ENCODE results near the gene ANKRD36.
"Not testable (repeated sequence)": the region's sequence is repeated elsewhere in the genome, so short reads cannot be mapped to it uniquely, and the experiment has no call there.

Gene ANKRD36

DNA sequence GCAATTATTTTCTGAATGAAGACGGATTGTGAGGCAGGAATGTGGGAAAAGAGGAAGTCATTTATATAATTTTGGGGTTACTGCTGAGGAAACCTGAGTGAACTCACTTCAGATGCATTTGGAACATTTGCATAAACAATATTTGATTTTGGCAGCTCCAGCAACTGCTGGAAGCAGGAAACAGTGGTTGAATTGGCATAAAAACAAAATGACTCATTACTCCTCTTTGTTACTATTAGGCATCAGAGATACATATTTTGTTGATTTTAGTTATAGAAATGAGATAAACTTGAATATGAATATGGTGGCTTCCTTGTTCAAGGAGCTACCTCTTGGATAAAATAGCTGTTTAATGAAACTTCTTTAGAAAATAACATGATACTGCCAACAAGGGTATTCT, 82.4 kb downstream of the ANKRD36 start:
- in situ Hi-C loops (cut with HindIII; ENCODE audit: low sequenced_read_pairs); H3K4me3 ChIP-seq (ENCODE audit: low read depth, low read length): not testable (repeated sequence)
- DNase-seq (ENCODE audit: low read depth) = peak; percentile 69

DNA sequence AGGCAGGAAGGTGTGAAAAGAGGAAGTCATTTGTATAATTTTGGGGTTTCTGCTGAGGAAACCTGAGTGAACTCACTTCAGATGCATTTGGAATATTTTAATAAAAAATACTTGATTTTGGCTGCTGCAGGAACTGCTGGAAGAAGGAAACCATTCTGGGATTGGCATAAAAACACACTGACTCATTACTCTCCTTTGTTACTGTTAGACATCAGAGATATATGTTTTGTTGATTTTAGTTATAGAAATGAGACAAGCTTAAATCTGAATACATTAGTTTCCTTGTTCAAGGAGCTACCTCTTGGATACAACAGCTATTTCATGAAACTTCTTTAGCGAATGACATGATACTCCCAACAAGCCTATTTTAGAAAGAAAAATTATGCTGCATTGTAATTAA, 84.3 kb downstream of the ANKRD36 start:
- peak; percentile 36 for DNase-seq (ENCODE audit: low read depth)
- in situ Hi-C loops (cut with HindIII; ENCODE audit: low sequenced_read_pairs); H3K4me3 ChIP-seq (ENCODE audit: low read depth, low read length): not testable (repeated sequence)

- H3K4me3 ChIP-seq (ENCODE audit: low read depth, low read length); in situ Hi-C loops (cut with HindIII; ENCODE audit: low sequenced_read_pairs); DNase-seq (ENCODE audit: low read depth): not testable (repeated sequence)
These were observed 87.9 kb downstream of the ANKRD36 start for GRCh38 chr2:97200887-97201286.

DNA sequence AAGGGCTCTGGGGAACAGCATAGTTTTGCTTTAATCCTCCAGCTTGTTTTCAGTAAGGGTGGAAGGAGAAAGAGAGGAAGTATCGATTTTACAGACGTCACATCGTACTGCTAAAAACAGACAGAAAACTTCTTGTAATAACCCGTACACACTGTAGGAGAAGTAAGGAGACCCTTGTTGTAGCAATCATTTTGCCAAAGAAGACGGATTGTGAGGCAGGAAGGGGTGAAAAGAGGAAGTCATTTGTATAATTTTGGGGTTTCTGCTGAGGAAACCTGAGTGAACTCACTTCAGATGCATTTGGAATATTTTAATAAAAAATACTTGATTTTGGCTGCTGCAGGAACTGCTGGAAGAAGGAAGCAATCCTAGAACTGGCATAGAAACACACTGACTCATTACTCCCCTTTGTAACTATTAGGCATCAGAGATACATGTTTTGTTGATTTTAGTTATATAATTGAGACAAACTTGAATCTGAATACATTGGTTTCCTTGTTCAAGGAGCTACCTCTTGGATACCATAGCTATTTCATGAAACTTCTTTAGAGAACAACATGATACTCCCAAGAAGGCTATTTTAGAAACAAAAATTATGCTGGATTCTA, 89.8 kb downstream of the ANKRD36 start:
- in situ Hi-C loops (cut with HindIII; ENCODE audit: low sequenced_read_pairs); H3K4me3 ChIP-seq (ENCODE audit: low read depth, low read length); DNase-seq (ENCODE audit: low read depth): not testable (repeated sequence)

DNA sequence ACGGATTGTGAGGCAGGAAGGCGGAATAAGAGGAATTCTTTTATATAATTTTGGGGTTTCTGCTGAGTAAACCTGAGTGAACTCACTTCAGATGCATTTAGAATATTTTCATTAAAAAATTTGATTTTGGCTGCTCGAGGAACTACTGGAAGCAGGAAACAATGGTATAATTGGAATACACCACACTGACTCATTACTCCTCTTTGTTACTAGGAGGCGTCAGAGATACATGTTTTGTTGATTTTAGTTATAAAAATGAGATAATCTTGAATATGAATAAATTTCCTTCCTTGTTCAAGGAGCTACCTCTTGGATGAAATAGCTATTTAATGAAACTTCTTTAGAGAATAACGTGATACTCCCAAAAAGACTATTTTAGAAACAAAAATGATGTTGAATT, 97.4 kb downstream of the ANKRD36 start:
- DNase-seq (ENCODE audit: low read depth) = no peak
- in situ Hi-C loops (cut with HindIII; ENCODE audit: low sequenced_read_pairs) = no loop called here
- H3K4me3 ChIP-seq (ENCODE audit: low read depth, low read length) = no peak overlapping the region
- TF ChIP-seq, protein P1, sequence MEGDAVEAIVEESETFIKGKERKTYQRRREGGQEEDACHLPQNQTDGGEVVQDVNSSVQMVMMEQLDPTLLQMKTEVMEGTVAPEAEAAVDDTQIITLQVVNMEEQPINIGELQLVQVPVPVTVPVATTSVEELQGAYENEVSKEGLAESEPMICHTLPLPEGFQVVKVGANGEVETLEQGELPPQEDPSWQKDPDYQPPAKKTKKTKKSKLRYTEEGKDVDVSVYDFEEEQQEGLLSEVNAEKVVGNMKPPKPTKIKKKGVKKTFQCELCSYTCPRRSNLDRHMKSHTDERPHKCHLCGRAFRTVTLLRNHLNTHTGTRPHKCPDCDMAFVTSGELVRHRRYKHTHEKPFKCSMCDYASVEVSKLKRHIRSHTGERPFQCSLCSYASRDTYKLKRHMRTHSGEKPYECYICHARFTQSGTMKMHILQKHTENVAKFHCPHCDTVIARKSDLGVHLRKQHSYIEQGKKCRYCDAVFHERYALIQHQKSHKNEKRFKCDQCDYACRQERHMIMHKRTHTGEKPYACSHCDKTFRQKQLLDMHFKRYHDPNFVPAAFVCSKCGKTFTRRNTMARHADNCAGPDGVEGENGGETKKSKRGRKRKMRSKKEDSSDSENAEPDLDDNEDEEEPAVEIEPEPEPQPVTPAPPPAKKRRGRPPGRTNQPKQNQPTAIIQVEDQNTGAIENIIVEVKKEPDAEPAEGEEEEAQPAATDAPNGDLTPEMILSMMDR (IDR thresholded peaks at IDR 0.05; ENCODE audit: low read depth, low read length, missing control alignments) = no peak

DNA sequence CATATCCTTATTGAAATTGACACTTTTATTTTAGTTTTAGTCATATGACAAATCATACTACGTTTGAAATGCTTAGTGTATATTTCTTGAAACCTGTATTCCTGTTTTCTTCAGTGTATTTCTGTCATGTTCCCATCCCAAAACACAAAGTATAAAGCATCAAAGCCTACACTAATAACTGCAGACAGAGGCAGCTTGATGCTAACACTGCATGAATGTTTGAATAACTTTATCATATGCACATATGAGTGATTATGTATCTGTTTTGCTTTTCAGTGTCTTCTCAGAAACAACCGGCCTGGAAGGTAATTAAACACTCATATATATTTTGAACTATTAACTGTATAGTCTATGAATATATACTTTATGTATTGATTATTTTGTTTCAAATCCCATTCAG, 102.1 kb downstream of the ANKRD36 start:
- H3K4me3 ChIP-seq (ENCODE audit: low read depth, low read length); in situ Hi-C loops (cut with HindIII; ENCODE audit: low sequenced_read_pairs); DNase-seq (ENCODE audit: low read depth): not testable (repeated sequence)

- in situ Hi-C loops (cut with HindIII; ENCODE audit: low sequenced_read_pairs); DNase-seq (ENCODE audit: low read depth); H3K4me3 ChIP-seq (ENCODE audit: low read depth, low read length): not testable (repeated sequence)
These were observed 118.1 kb downstream of the ANKRD36 start for GRCh38 chr2:97230848-97231585.

DNA sequence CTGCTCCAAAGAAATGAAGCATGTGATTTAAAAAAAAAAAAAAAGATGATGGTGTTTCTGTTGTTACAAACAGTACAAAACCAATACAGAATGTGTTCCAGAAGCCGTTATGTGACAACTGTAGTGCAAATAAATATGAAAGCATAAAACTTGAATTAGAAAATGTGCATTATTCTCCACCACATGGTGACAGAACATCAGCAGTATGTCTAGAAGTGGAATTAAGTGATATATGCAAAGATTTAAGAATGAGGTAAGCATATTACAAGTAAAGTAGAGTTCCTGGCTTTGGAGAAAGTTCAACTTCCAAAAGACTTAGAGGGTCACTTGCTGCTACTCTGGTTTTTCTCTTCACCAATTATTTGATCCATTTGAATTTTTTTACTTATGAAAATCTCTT, 120.0 kb downstream of the ANKRD36 start:
- H3K4me3 ChIP-seq (ENCODE audit: low read depth, low read length); DNase-seq (ENCODE audit: low read depth); in situ Hi-C loops (cut with HindIII; ENCODE audit: low sequenced_read_pairs): not testable (repeated sequence)

DNA sequence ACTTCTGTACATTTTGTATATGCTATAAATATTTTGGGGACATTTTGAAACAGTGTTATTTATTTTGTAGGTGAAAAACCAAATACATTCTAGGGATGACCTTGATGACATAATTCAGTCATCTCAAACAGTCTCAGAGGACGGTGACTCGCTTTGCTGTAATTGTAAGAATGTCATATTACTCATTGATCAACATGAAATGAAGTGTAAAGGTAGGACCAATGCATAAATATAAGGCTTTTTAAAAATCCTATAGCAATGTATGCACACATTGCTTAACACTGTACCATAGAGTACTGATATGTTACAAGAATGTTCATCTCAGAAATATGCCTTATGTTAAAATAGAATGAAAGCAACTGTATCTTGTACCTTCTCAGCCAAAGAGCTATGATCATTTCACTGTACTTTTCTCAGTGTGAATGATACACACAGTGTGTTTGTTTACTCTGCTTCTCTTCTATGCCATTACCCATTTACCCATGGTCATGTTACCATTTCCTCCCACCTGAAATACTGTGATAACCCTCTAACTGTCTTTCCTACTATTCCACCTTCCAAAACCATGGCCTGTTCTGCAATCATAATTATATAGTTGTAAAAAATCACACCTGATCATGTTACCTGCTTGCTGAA, 120.8 kb downstream of the ANKRD36 start:
- DNase-seq (ENCODE audit: low read depth); in situ Hi-C loops (cut with HindIII; ENCODE audit: low sequenced_read_pairs); H3K4me3 ChIP-seq (ENCODE audit: low read depth, low read length): not testable (repeated sequence)

- in situ Hi-C loops (cut with HindIII; ENCODE audit: low sequenced_read_pairs); DNase-seq (ENCODE audit: low read depth); H3K4me3 ChIP-seq (ENCODE audit: low read depth, low read length): not testable (repeated sequence)
These were observed 148.2 kb downstream of the ANKRD36 start for GRCh38 chr2:97261192-97261591.

DNA sequence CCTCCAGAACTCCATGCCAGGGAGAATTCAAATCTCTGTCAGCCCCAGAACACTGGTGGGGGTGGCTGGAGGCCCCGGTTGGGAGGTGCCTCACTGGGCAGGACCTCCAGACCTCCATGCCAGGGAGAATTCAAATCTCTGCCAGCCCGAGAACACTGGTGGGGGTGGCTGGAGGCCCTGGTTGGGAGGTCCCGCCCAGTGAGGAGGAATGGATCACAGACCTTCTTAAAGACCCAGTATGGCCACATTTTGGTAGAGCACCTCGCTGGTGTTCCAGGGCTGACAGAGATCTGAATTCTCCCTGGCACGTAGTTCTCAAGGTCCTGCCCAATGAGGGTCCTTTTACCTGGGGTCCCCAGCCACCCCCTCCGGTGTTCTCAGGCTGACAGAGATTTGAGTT, 153.5 kb downstream of the ANKRD36 start:
- H3K4me3 ChIP-seq (ENCODE audit: low read depth, low read length); DNase-seq (ENCODE audit: low read depth); in situ Hi-C loops (cut with HindIII; ENCODE audit: low sequenced_read_pairs): not testable (repeated sequence)

GRCh38 chr2:97267411-97268074, 154.6 kb downstream of the ANKRD36 start:
- TF ChIP-seq, protein P1 (IDR thresholded peaks at IDR 0.05; ENCODE audit: low read depth, low read length, missing control alignments) = no peak
- H3K4me3 ChIP-seq (ENCODE audit: low read depth, low read length) = no peak overlapping the region
- no peak for DNase-seq (ENCODE audit: low read depth)
- in situ Hi-C loops (cut with HindIII; ENCODE audit: low sequenced_read_pairs) = no loop called here

DNA sequence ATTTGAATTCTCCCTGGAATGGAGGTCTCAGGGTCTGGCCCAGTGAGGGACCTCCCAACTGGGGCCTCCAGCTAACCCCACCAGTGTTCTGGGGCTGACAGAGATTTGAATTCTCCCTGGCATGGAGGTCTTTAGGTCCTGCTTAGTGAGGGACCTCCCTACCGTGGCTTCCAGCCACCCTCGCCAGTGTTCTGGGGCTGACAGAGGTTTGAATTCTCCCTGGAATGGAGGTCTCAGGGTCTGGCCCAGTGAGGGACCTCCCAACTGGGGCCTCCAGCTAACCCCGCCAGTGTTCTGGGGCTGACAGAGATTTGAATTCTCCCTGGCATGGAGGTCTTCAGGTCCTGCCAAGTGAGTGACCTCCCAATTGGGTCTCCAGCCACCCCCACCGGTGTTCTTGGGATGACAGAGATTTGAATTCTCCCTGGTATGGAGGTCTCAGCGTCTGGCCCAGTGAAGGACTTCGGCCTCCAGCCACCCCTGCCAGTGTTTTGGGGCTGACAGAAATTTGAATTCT, 155.2 kb downstream of the ANKRD36 start:
- in situ Hi-C loops (cut with HindIII; ENCODE audit: low sequenced_read_pairs); DNase-seq (ENCODE audit: low read depth); H3K4me3 ChIP-seq (ENCODE audit: low read depth, low read length): not testable (repeated sequence)

- DNase-seq (ENCODE audit: low read depth); H3K4me3 ChIP-seq (ENCODE audit: low read depth, low read length); in situ Hi-C loops (cut with HindIII; ENCODE audit: low sequenced_read_pairs): not testable (repeated sequence)
These were observed 163.4 kb downstream of the ANKRD36 start for GRCh38 chr2:97276232-97276798.
